DOHH2 (cell line): ENCODE measurements around the gene ZBTB7C.
A peak's percentile ranks its signal among the peaks of the same experiment; 100 is the strongest.

Experiments
- H3F3A ChIP-seq: fragments of 200-600 bp; sonication (generic), shearing (Covaris generic); 2 replicates; pipeline ENCODE4 v1.6.0; 2016; ENCODE audit warnings: antibody characterized with exemption, mild to moderate bottlenecking; ENCODE audit not compliant: control insufficient read depth, insufficient read depth
- H3K27ac ChIP-seq: fragments of 200-600 bp; sonication (generic); 2 replicates; pipeline ENCODE4 v1.5.1; 2014; ENCODE audit warnings: low read depth, mild to moderate bottlenecking, low read length, moderate library complexity
- H3K27me3 ChIP-seq: fragments of 200-600 bp; sonication (generic); 2 replicates; pipeline ENCODE4 v1.6.1; 2014; ENCODE audit warnings: mild to moderate bottlenecking, low read length, mixed read lengths; ENCODE audit not compliant: control insufficient read depth
- H3K36me3 ChIP-seq: fragments of 200-600 bp; sonication (generic); 2 replicates; pipeline ENCODE4 v1.6.1; 2014; ENCODE audit warnings: mild to moderate bottlenecking, low read length, moderate library complexity, mixed read lengths; ENCODE audit not compliant: control insufficient read depth
- H3K4me1 ChIP-seq: fragments of 200-600 bp; sonication (generic); 2 replicates; pipeline ENCODE4 v1.6.1; 2014; ENCODE audit warnings: mild to moderate bottlenecking, low read length, mixed read lengths; ENCODE audit not compliant: control insufficient read depth
- H3K4me2 ChIP-seq: fragments of 200-600 bp; sonication (generic); 2 replicates; pipeline ENCODE4 v1.6.0; 2014; ENCODE audit warnings: mild to moderate bottlenecking, low read length, moderate library complexity
- H3K4me3 ChIP-seq: fragments of 200-600 bp; sonication (generic); 2 replicates; pipeline ENCODE4 v1.5.1; 2014; ENCODE audit warnings: mild to moderate bottlenecking, low read length, mixed read lengths
- H3K79me2 ChIP-seq: fragments of 200-600 bp; sonication (generic); 2 replicates; pipeline ENCODE4 v1.6.1; 2014; ENCODE audit warnings: mild to moderate bottlenecking, low read length, mixed read lengths; ENCODE audit not compliant: control insufficient read depth
- H3K9me2 ChIP-seq: fragments of 200-600 bp; sonication (generic); replicated peaks from 2 replicates; pipeline ENCODE4 v1.6.1; 2014; ENCODE audit warnings: mild to moderate bottlenecking, low read length, mixed read lengths; ENCODE audit not compliant: control insufficient read depth
- H3K9me3 ChIP-seq: fragments of 200-600 bp; sonication (generic); 2 replicates; pipeline ENCODE4 v1.6.1; 2014; ENCODE audit warnings: antibody characterized with exemption, low read length, mixed read lengths; ENCODE audit not compliant: control insufficient read depth, insufficient read depth
- H4K20me1 ChIP-seq: fragments of 200-600 bp; sonication (generic); 2 replicates; pipeline ENCODE4 v1.6.0; 2014; ENCODE audit warnings: low read depth, mild to moderate bottlenecking, antibody characterized with exemption, low read length, moderate library complexity; ENCODE audit not compliant: control insufficient read depth, insufficient read depth
- CTCF ChIP-seq: fragments of 200-600 bp; sonication (generic); IDR thresholded peaks from one replicate; pipeline ENCODE4 v1.5.1; 2014; ENCODE audit warnings: antibody characterized with exemption, mild to moderate bottlenecking, low read depth, low read length; ENCODE audit not compliant: poor library complexity, severe bottlenecking
- EZH2phosphoT487 ChIP-seq: fragments of 200-600 bp; sonication (generic); IDR thresholded peaks from 2 replicates; pipeline ENCODE4 v1.6.1; 2017; ENCODE audit warnings: borderline replicate concordance, mild to moderate bottlenecking, antibody characterized with exemption, low read length, moderate library complexity, mixed read lengths

The ZBTB7C gene

GRCh38 chr18:48417985-48418384 lies 8.8 kb upstream of the ZBTB7C start:
- H3K27ac ChIP-seq, result no peak overlapping the region
- H3K9me3 ChIP-seq, result no peaks in the 10 kb centered on the region
- no peaks in the 10 kb centered on the region for H4K20me1 ChIP-seq
- H3K4me2 ChIP-seq, result no peak overlapping the region
- no peaks in the 10 kb centered on the region for H3F3A ChIP-seq
- TF ChIP-seq EZH2phosphoT487, result no peak
- no peak for TF ChIP-seq CTCF
- H3K9me2 ChIP-seq, result no peaks in the 10 kb centered on the region
- no peaks in the 10 kb centered on the region for H3K36me3 ChIP-seq
- peaks cover 7% of the 10 kb centered on the region; the same call in 1 of the 2 replicates for H3K27me3 ChIP-seq
- no peaks in the 10 kb centered on the region for H3K79me2 ChIP-seq
- H3K4me1 ChIP-seq, result peaks cover 16% of the 10 kb centered on the region
- H3K4me3 ChIP-seq, result no peak overlapping the region

GRCh38 chr18:48413342-48413741 lies 4.2 kb upstream of the ZBTB7C start:
- Histone ChIP-seq H3K27ac (no peak overlapping the region), H3K36me3 (no peaks in the 10 kb centered on the region), H3K4me1 (peaks cover 5% of the 10 kb centered on the region; the same call in 1 of the 2 replicates), H3K4me2 (no peak overlapping the region), H4K20me1 (no peaks in the 10 kb centered on the region), H3K9me3 (no peaks in the 10 kb centered on the region), H3K79me2 (no peaks in the 10 kb centered on the region), H3K27me3 (peaks cover 38% of the 10 kb centered on the region), H3K4me3 (no peak overlapping the region), H3K9me2 (no peaks in the 10 kb centered on the region), H3F3A (no peaks in the 10 kb centered on the region)
- no peak for TF ChIP-seq EZH2phosphoT487
- no peak for TF ChIP-seq CTCF

- no peaks in the 10 kb centered on the region for H3K79me2 ChIP-seq
- H3K36me3 ChIP-seq, result no peaks in the 10 kb centered on the region
- H3K9me2 ChIP-seq, result no peaks in the 10 kb centered on the region
- H3K4me2 ChIP-seq, result no peak overlapping the region
- no peaks in the 10 kb centered on the region for H3F3A ChIP-seq
- H3K4me1 ChIP-seq, result peaks cover 5% of the 10 kb centered on the region; the same call in 1 of the 2 replicates
- peaks cover 47% of the 10 kb centered on the region for H3K27me3 ChIP-seq
- H3K27ac ChIP-seq, result no peak overlapping the region
- H3K9me3 ChIP-seq, result no peaks in the 10 kb centered on the region
- TF ChIP-seq EZH2phosphoT487, result no peak
- TF ChIP-seq CTCF, result peak; percentile 73
- no peaks in the 10 kb centered on the region for H4K20me1 ChIP-seq
- no peak overlapping the region for H3K4me3 ChIP-seq
These were observed 3.3 kb upstream of the ZBTB7C start for GRCh38 chr18:48412339-48412929.
